NOMO-1 treated with dmso at 0.1 percent for 144 hours (cell line): ENCODE data around the gene GLE1.
"Not testable (repeated sequence)": the region's sequence is repeated elsewhere in the genome, so short reads cannot be mapped to it uniquely, and the experiment has no call there.

ENCODE experiments used
- DNase-seq: peaks from one replicate; lab custom pipeline; 2025; ENCODE audit not compliant: unreplicated experiment; lab: John Stamatoyannopoulos, UW

The GLE1 gene

DNA sequence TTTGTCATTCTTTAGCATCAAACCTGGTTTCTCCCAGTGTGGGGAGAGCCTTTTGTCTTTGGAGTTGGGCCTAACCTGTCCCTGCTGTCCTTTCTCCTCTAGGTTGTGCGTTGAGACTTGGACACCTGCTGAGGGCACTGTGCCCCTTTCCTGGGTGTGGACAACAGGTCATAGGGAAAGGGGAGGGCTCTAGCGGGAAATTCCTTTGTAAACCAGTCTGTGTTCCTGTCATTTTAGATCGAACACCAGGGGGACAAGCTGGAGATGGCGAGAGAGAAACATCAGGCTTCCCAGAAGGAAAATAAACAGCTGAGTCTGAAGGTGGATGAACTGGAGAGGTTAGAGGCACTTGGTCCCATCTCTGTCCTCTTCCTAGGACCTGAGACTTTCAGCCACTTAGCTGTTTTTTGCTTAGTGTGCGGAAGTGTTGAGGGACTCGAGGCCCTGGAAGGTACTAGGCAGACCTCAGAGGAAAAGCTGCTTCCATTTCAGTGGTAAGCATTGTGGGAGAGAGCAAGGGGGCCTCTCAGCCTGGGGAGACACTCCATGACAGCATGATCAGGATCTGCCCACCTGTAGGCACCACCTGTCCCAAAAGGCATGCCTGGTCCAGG, 8.6 kb upstream of the GLE1 start:
- DNase-seq: no peak

DNA sequence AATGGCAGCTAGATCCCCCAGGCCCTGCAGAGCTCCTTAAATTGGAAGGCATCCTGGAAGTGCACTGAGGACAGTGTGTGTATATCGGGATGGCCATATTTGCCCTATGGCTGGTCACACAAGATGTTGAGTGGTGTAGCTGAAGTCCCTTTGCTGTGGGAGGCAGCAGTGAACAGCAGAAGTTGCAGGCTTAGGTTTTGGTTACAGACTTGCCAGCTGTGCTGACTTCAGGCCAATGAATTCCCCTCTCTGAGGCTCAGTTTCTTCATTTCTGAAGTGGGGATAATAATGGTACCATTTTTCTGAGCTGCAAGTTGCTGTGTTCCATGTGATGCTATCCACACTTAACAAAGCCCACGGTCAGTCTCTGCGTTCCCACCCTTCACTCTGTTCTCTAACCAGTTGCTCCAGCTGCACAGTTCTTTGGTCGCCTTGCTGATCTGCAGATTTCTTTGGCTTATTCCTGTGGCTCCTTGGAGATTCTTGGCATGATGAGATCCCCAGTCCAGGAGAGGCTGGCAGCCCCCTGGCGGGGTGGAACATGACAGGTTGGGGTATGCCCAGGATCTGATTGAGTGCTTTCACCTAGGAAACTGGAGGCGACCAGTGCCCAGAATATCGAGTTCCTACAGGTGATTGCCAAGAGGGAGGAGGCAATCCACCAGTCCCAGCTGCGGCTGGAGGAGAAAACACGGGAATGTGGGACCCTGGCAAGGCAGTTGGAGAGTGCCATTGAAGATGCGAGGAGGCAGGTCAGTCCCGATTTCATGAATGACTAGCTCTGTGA, 6.5 kb upstream of the GLE1 start:
- DNase-seq: no peak

DNA sequence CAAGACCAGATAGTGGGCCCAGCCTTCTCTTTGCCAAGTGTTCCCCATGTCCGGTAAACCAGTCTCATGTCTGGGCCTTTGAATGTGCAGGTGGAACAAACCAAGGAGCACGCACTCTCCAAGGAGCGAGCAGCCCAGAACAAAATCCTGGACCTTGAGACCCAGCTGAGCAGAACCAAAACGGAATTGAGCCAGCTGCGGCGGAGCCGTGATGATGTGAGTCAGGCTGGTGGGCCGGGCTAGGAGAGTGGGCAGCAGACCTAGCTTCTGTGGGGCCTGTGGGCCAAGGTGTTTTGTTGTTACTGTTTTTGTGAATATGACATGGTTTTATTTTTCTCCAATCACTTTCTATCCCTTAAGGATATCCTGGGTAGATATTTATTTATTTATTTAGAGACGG, 5.6 kb upstream of the GLE1 start:
- DNase-seq: no peak

DNA sequence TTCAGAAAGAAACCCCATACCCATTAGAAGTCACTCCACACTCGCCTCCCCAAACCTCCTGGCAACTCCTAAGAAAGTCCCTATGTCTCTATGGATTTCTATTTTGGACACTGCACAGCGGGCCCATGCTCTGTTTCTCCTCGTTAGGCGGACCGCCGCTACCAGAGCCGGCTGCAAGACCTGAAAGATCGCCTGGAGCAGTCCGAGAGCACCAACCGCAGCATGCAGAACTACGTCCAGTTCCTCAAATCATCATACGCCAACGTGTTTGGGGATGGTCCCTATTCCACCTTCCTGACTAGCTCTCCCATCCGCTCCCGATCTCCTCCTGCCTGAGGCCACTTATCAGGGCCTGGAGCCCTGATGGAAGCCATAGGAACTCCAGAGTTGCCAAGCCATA, 4.6 kb upstream of the GLE1 start:
- DNase-seq: no peak

DNA sequence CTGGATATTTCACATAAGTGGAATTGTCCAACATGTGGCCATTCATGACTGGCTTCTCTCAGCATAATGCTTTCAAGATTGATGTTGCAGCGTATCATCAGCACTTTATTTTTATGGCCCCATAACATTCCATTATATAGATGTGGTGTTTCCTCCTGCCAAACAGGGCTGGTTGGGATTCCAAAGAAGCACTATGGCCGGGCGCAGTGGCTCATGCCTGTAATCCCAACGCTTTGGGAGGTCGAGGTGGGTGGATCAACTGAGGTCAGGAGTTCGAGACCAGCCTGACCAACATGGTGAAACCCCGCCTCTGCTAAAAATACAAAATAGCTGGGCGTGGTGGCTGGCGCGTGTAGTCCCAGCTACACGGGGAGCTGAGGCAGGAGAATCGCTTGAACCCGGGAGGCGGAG, 1.1 kb upstream of the GLE1 start:
- DNase-seq: not testable (repeated sequence)

DNA sequence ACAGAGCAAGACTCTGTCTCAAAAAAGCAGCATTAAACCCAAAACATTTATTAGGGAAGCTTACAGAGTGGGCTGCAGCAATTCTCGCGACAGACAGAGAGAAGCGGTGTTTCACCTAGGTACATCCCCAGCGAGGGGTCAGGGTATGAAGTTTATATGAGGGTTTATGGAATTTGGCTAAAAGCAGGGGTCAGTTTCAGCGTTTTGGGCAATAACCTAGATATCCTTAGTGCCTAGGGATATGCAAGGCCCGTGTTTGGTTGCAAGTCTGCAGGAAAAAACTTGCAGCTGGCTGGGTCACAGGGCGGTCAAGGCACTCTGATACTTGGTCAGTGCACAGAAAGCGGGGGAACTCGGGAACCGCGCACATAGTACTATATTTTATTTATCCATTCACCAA, 649 bp upstream of the GLE1 start:
- DNase-seq: no peak

DNA sequence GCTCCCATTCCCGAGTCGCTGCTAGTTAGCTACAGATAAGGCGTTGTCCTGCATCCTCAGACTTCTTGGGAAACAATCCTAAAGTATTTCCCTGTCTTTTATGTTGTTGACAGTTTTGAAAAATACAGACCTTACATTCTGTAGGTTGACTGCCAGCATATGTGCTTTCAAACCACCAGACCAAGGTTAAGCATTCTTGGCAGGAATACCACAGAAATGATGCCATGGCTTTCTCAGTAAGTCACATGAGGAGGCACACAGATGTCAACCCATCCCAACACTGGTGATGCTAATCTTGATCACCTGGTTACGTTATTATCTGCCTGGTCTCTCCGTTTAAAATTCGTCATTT, 871 bp downstream of the GLE1 start:
- no peak for DNase-seq

DNA sequence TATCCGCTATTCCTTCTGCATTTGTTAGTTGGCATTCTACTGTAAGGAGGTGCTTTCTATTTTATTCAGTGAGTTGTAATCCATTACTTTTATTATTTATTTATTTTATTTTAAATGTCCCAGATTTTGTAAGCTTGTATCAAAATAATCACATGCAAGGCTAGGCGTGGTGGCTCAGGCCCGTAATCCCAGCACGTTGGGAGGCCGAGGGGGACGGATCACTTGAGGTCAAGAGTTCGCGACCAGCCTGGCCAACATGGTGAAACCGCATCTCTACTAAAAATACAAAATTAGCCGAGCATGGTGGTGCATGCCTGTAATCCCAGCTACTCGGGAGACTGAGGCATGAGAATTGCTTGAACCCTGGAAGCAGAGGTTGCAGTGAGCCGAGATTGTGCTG, 1.4 kb downstream of the GLE1 start:
- not testable (repeated sequence) for DNase-seq

DNA sequence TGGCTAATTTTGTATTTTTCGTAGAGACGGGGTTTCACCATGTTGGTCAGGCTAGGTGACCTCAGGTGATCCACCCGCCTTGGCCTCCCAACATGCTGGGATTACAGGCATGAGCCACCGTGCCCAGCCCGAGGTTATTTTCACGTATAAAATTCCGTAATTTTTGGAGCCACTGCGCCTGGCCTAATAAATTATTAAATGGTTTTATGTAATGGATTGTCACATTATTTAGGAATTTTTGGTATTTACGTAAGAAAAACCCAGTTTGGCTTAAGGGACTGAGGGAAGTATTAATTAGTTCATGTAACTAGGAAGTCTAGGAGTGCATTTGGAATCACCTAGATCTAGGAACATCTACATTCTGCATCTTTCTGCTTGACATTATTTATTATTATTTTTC, 8.3 kb downstream of the GLE1 start:
- no peak for DNase-seq

DNA sequence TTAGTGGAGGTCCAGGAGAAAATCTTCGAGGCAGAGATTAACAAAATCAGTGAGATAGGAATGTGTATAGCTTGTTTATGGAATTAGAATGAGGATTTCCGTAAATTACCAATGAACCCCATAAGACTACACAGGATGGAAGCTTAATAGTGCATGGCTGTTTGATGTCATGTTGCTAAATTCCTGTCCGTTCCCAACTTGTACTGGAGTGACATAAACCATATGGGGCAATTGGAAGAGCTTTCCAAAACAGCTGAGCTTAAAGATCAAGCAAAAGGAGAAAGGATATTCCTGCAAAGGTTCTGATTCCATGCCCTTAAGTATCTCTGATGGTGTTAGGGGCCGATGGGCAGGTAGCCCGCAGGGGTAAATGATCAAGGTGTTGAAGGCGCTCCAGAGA, 17.4 kb downstream of the GLE1 start:
- DNase-seq: no peak

DNA sequence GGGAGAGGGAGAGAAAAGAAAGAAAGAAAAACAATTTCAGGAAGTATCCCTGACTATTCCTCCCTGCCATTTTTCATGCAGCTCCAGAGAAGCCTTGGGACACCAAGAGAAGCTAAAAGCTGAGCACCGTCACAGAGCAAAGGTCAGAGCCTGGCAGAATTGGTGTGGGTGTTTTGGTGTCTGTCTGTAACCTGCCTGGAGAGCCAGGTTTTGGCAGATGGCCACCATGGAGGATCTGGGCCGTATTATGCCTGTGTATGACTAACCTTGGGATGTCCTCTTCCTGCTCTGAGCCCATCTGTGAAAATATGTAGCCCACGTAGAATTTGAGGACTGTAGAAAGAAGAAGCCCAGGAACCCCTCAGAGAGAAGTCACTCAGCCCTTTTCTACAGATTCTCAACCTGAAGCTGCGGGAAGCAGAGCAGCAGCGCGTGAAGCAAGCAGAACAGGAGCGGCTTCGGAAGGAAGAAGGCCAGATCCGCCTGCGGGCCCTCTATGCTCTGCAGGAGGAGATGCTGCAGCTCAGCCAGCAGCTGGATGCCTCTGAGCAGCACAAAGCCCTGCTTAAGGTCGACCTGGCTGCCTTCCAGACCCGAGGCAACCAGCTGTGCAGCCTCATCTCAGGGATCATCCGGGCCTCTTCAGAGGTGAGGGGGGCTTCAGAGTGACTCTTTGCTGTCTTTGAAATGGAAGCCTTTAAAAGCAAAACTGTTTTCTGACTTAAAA, 18.8 kb downstream of the GLE1 start:
- no peak for DNase-seq

DNA sequence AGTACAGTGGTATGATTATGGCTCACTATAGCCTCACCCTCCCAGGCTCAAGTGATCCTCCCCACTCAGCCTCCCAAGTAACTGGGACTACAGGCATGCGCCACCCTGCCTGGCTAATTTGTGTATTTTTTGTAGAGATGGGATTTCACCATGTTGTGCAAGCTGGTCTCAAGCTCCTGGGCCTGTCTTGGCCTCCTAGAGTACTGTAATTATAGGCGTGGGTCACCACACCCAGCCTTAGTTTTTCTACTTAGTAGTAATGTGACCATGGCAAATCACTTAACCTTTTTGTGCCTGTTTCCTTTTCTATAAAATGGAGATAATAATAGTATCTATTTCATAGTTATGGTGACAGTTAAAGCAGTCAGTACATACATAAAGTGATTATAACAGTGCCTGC, 22.2 kb downstream of the GLE1 start:
- no peak for DNase-seq

DNA sequence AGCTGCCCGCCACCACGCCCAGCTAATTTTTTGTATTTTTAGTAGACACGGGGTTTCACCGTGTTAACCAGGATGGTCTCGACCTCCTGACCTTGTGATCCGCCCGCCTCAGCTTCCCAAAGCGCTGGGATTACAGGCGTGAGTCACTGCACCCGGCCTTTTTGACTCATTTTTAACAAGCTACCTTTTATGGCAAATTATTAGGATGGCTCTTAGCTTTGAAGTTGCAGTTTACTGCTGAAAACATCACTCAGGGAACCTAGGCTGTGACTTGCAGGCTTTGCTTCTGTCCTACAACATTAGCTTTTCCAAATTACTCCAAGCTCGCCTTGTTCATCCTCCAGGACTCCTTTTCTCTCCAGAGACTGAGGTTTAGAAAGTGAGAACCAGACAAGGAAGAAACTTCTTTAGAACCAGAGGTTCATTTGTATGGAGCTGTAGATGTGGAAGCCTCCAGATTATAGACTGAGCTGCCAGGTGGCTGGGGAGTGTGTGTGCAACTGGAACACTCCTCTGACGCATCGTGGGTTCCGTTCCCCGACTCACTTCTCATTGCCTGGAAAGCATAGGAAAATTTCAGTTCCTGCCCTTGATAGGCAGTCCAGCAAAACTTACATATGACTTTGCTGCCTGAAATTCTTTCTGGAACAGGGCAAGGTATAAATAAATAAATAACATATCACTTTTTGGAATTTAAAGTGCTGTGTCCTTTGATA, 24.1 kb downstream of the GLE1 start:
- no peak for DNase-seq

DNA sequence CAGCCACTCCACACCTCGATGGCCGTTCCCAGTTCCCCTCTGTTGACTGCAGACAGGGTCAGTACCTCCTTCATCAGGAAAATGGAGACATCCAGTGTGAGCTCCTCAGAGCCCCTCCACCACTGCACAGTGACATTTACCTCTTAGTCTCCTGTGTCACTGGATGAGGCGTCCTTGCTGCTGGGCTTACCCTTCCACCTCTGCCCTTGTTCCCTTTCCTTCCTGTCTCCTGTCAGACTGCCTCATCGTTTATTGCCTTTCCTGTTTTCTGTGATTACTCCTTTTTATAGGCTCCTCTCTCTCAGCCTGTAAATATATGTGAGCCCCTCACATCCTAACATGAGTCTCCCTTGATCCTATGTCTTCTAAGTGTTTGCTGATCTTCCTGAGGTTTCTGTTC, 24.7 kb downstream of the GLE1 start:
- DNase-seq: no peak

DNA sequence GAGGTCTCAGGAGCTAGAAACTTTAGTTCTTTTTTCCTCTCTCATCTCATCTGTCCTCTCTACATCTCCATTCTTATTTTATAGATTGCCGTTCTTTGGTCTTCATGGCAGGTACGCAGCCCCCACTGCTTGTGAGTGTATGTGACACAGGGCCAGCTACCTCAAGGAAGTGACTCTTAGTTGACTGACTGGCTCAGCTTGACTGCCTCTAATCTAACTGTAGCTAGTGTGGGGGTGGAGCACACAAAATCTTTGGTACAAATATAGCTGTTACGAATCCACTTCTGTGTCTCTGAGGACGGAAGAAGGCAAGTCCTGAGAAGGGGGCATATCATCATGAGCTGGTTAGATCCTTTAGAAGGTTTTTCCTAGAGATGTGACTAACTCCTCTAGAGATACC, 28.1 kb downstream of the GLE1 start:
- no peak for DNase-seq

DNA sequence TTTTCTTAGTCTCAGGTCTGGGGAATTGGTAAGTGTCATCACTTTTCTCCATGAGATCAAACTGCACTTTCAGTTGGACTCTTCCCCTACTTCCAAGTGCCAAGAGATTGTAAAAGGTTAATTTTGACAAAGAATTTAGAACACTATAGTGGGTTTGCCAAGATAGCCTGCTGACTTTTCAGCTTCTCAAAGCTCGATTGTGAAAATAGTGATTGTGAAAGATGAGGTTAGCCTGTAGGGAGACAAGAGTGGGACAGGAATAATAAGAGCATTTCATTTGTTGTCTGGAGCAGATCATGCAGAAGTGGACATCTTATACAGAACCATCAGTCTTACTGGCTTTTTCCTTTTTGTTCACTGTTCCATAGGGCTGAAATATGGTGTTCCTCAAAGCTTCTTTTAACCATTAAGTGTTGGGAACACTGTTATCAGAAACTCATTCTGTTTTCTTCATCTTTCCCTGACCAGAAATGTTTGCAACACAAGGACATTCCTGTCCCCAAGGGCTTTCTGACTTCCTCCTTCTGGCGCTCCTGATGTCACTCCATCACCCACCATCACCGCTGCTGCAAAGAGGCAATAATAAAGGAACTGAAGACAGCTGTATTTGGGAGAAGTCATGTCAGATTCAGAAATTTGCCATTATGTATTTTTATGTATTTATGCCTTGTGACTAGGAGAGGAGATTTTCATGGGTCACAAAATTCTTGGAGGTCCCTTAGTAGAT, 36.3 kb downstream of the GLE1 start:
- DNase-seq: no peak

DNA sequence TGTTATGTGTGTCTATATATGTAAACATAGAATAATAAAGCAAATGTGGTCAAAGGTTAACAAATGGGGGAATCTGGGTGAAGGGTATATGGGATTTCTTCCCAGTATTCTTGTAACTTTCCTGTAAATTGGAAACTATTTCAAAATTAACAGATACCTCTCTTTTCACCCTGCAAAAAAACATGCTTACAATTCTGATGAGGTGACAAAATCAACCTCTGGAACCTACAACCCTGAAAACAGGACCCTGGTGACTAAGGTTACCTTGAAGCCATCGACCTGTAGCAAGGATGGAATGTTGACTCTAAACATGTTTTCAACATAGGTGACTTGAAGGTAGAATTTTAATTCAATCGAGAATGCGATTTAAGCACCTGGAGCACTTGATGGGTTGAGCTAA, 42.0 kb downstream of the GLE1 start:
- no peak for DNase-seq

DNA sequence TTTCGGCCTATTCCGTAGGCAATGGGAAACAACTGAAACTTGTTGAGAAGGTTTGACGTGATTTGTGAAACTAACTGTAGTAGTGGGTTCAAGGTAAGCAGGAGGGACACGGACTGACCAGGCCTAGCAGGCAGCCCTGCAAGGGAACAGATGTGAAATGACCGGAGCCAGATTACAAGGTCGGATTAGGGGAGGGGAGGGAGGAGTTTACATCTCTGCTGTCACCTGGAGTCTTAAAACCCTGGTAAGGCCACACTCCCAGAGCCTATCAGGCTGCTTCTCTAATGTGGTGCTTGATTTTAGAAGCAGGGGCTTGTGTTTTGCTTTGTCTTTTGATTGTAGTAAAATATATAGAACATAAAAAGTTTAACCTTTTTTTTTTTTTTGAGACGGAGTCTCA, 44.4 kb downstream of the GLE1 start:
- no peak for DNase-seq

DNA sequence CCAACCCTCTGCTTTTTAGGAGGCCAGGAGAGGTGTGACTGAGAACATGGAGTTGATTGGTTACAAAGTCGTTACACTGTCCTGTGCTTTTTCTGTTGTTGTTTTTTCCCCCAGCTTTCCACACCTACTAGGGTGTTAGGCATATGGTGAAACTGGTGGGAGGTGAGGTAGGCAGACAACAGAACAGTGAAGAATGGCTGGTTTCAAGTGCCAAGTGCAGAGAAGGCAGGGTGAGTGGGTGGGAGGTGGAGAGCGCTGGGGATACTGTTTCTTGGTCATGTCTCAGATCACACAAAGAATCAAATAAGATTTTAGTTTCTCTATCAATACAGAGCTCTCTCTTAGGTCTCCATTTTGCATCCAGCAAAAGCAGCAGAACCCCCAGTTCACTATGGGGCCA, 45.7 kb downstream of the GLE1 start:
- DNase-seq: no peak

DNA sequence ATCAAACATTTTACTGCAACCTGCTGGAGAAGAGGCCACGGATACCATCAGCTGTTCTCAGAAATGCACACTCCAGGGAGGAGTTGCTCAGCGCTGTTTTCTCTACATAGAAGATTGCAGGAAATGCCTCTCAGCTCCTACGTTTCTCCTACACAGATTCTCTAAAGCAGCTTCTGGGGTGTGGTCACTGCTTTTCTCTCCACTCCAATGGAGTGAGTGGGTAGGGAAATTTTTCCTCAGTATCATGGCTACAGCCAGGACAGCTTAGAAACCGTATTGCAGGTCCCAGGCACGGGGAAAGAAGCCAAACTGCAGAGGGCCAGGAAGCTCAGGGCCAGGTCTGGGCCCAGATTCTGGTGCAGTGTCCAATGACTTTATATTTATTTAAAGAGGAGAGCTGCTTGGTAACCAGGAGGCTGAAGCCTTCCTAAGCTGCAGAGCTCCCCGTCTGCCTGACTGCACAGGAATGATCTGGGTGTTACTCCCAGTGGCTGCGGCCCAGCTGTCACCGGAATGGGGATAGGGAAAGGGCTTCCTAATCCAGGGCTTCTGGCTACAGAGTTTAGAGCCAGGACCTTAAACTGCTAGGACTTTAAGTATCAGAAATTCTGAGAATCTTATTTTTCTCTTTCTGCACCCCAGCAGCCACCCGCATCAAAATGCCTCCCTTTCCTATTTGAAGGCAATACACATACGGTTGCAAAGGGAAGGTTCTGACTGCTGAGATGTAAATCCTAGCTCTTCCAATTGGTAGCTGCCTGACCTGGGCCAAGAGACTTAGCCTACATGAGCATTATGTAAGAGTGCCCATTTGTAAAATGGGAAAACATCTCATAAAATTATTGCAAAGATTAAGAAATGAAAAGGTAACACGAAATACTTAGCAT, 46.5 kb downstream of the GLE1 start:
- DNase-seq: no peak
